OCI-LY1 (cell line): Measurements from ENCODE around the gene BTBD10.

ENCODE experiments used
- CTCF ChIP-seq: fragments of 200-600 bp; sonication (generic), shearing (Covaris generic); IDR thresholded peaks from 2 replicates; pipeline ENCODE4 v1.5.1; 2017; ENCODE audit warnings: mild to moderate bottlenecking, antibody characterized with exemption, low read length, moderate library complexity, mixed read lengths
- EZH2 ChIP-seq: fragments of 200-600 bp; sonication (generic), shearing (Covaris generic); IDR thresholded peaks from 2 replicates; pipeline ENCODE4 v1.8.0; 2017; ENCODE audit warnings: borderline replicate concordance, mixed run types, mild to moderate bottlenecking, antibody characterized with exemption, low read length, moderate library complexity, mixed read lengths

GRCh38 chr11:13421561-13421960, 41.5 kb downstream of the BTBD10 start:
- no peak for TF ChIP-seq EZH2
- TF ChIP-seq CTCF = no peak
